Fibroblast of pulmonary artery (primary cell): Measurements from ENCODE around the gene POLR3G.
A peak's percentile ranks its signal among the peaks of the same experiment; 100 is the strongest.

Source experiments
- DNase-seq: peaks from one replicate; pipeline ENCODE4 v3.0.0-alpha.2; 2010; ENCODE audit warnings: low read depth
- H3K4me3 ChIP-seq: replicated peaks from 2 replicates; pipeline ENCODE4 v1.5.1; 2011; ENCODE audit warnings: low read depth, mild to moderate bottlenecking, control low read depth, low read length, moderate library complexity
- CTCF ChIP-seq: IDR thresholded peaks from 2 replicates; pipeline ENCODE4 v1.5.1; 2011; ENCODE audit warnings: mild to moderate bottlenecking, control low read depth, low read length, inconsistent platforms; ENCODE audit errors: missing control alignments

POLR3G gene

DNA sequence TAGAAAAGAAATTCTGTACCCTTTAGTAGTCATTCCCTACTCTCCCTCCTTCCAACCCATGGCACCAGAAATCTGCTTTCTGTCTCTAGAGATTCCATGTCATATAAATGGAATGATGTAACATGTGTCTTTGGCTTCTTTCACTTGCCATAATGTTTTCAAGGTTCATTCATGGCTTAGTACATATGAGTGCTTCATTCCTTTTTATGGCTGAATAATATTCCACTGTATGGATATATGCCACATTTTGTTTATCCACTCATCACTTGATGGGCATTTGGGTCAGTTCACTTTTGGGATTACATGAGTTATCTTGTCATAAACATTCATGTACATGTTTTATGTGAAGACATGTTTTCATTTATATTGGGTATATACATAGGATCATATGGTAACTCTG is 19.4 kb downstream of the POLR3G start:
- no peak overlapping the region for H3K4me3 ChIP-seq
- DNase-seq = no peak
- no peak for TF ChIP-seq CTCF

GRCh38 chr5:90495146-90495545 is 20.5 kb downstream of the POLR3G start:
- TF ChIP-seq CTCF = no peak
- no peak overlapping the region for H3K4me3 ChIP-seq
- DNase-seq = no peak

- TF ChIP-seq CTCF = no peak
- H3K4me3 ChIP-seq = no peak overlapping the region
- DNase-seq = no peak
Observed at GRCh38 chr5:90503596-90503995, 28.9 kb downstream of the POLR3G start.

DNA sequence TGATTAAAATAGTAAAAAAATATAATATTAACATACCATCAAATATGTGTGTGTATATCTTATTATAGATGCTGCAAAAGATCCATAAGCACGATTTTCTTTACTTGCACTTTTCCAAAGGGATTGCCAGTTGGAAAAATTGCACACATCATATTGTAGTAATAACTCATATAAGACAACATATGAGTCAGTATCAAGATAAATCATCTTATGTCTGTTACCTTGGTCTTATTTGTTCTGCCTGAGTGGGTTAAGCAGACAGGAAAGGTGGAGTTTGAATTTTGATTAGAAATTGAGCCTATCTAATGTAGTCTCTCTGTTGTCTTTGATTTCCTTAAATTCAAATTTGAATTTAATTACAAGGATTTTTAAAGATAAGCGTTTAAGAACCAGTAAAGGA is 30.1 kb downstream of the POLR3G start:
- H3K4me3 ChIP-seq = no peak overlapping the region
- DNase-seq = no peak
- TF ChIP-seq CTCF = no peak

GRCh38 chr5:90506221-90506620 is 31.6 kb downstream of the POLR3G start:
- DNase-seq = peak; percentile 8
- H3K4me3 ChIP-seq = no peak overlapping the region
- TF ChIP-seq CTCF = no peak

DNA sequence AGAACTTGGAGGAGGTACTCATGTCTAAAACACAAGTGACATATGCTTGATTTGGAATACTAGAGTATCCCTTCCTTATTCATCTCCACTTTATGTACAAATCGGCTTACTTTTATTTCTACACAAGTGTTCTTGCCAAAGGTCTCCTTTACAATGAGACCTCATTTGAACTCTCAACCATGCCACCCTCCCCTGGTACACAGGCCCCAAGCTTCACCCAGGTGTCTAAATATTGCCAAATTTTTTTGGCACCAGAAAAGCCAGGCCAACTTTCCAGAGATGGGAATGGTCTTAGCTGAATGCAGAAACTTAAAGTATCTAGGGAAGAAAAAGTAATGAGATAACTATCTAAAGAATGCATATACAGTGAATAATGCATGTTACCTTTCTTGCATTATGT is 35.8 kb downstream of the POLR3G start:
- no peak for TF ChIP-seq CTCF
- DNase-seq = no peak
- H3K4me3 ChIP-seq = no peak overlapping the region

- no peak overlapping the region for H3K4me3 ChIP-seq
- TF ChIP-seq CTCF = no peak
- no peak for DNase-seq
Observed at GRCh38 chr5:90514520-90514919, 39.9 kb downstream of the POLR3G start.
